A549 (cell line): ENCODE measurements around the gene PAK3. TPM values are rescaled to one million over a fixed set of nuclear protein-coding genes. Genes with fewer than 3 reads are reported as not detected.

ENCODE experiments used
- ATAC-seq, 2 experiments: fragments of 200-7000 bp in 1 of 2; fragments of >200 bp in 1 of 2; cut with Nextera tagmentation in 1 of 2; cut with Tn5 transposase in 1 of 2; 3 replicates each; pipeline versions ENCODE4 v1.8.0 to v1.9.1; 2018 to 2020; ENCODE audit warnings: mild to moderate bottlenecking in 1 of 2, moderate library complexity in 1 of 2
- CTCF ChIA-PET: fragments of 300-600 bp; sonication (Branson Sonifier 250); formaldehyde crosslinking; extraction: SDS; loops from one replicate; lab custom pipeline; 2021; ENCODE audit warnings: antibody characterized with exemption, inconsistent platforms; lab: Yijun Ruan, JAX
- POLR2A ChIA-PET: fragments of 350-600 bp; formaldehyde crosslinking; extraction: SDS; loops from one replicate; lab custom pipeline; 2021; ENCODE audit warnings: antibody characterized with exemption, inconsistent platforms; lab: Yijun Ruan, JAX
- DNase-seq, 2 experiments: peaks; one replicate each; pipeline versions ENCODE4 v3.0.0 to v3.0.0-alpha.2; 2011 to 2016; ENCODE audit warnings: low read depth in 1 of 2, low spot score in 1 of 2
- FAIRE-seq: peaks from 2 replicates; lab custom pipeline; 2011; peaks lifted over from hg19 to GRCh38; lab: Jason Lieb, UNC
- H3K27ac ChIP-seq, 2 experiments: fragments of >200 bp; sonication (Bioruptor Twin); formaldehyde crosslinking; 3 replicates each; pipeline ENCODE4 v1.5.1; 2016 to 2017
- H3K4me1 ChIP-seq: fragments of >200 bp; sonication (Bioruptor Twin); formaldehyde crosslinking; 3 replicates; pipeline ENCODE4 v1.6.1; 2016
- H3K4me2 ChIP-seq: fragments of >200 bp; sonication (Bioruptor Twin); formaldehyde crosslinking; 3 replicates; pipeline ENCODE4 v1.6.1; 2016
- H3K4me3 ChIP-seq: fragments of >200 bp; sonication (Bioruptor Twin); formaldehyde crosslinking; 3 replicates; pipeline ENCODE4 v1.5.1; 2016
- H3K9me3 ChIP-seq: fragments of >200 bp; sonication (Bioruptor Twin); formaldehyde crosslinking; 3 replicates; pipeline ENCODE4 v1.6.1; 2016
- BCL3 ChIP-seq: fragments of >200 bp; sonication (Bioruptor Twin); formaldehyde crosslinking; IDR thresholded peaks from 3 replicates; pipeline ENCODE4 v1.6.1; 2016
- CBX8 ChIP-seq: fragments of 200-600 bp; sonication (generic); IDR thresholded peaks from 2 replicates; pipeline ENCODE4 v1.6.1; 2016
- CHD2 ChIP-seq: fragments of 150-350 bp; IDR thresholded peaks from 2 replicates; pipeline ENCODE4 v1.6.1; 2014; ENCODE audit warnings: low read length; ENCODE audit not compliant: partially characterized antibody
- CHD4 ChIP-seq: fragments of 200-600 bp; sonication (generic); IDR thresholded peaks from 2 replicates; pipeline ENCODE4 v1.6.1; 2016; ENCODE audit warnings: antibody characterized with exemption, mild to moderate bottlenecking, borderline replicate concordance
- EHF ChIP-seq: fragments of 250-450 bp; sonication (Bioruptor Pico); IDR thresholded peaks from 2 replicates; pipeline ENCODE4 v1.5.0; 2020; ENCODE audit warnings: mild to moderate bottlenecking
- EHMT2 ChIP-seq: fragments of 200-600 bp; sonication (generic); IDR thresholded peaks from 2 replicates; pipeline ENCODE4 v1.6.1; 2016; ENCODE audit warnings: antibody characterized with exemption, low read depth, mild to moderate bottlenecking, moderate library complexity
- FOSB ChIP-seq: fragments of 250-450 bp; sonication (Bioruptor Pico); IDR thresholded peaks from 2 replicates; pipeline ENCODE4 v1.5.0; 2020; ENCODE audit warnings: mild to moderate bottlenecking, moderate library complexity
- FOSL2 ChIP-seq, 2 experiments: fragments of 450-650 bp in 1 of 2; fragments of >200 bp in 1 of 2; sonication (Bioruptor Twin) in 1 of 2; formaldehyde crosslinking; IDR thresholded peaks; 2 replicates each; pipeline versions ENCODE4 v1.5.0 to v1.6.1; 2016 to 2020; ENCODE audit warnings: mild to moderate bottlenecking in 1 of 2, moderate library complexity in 1 of 2
- GATA3 ChIP-seq: IDR thresholded peaks from 2 replicates; pipeline ENCODE4 v1.6.1; 2012; ENCODE audit warnings: borderline replicate concordance
- HES2 ChIP-seq: fragments of >200 bp; sonication (Bioruptor Twin); formaldehyde crosslinking; IDR thresholded peaks from 2 replicates; pipeline ENCODE4 v1.6.1; 2016
- HOXA7 ChIP-seq: fragments of 250-450 bp; sonication (Bioruptor Pico); IDR thresholded peaks from 2 replicates; pipeline ENCODE4 v1.5.0; 2020; ENCODE audit warnings: mild to moderate bottlenecking, moderate library complexity
- HOXB5 ChIP-seq: fragments of 250-450 bp; sonication (Bioruptor Pico); IDR thresholded peaks from 2 replicates; pipeline ENCODE4 v1.5.0; 2020; ENCODE audit warnings: mild to moderate bottlenecking, moderate library complexity
- JUNB ChIP-seq: fragments of >200 bp; sonication (Bioruptor Twin); formaldehyde crosslinking; IDR thresholded peaks from 2 replicates; pipeline ENCODE4 v1.6.1; 2016
- KDM1A ChIP-seq: fragments of 200-600 bp; sonication (generic); IDR thresholded peaks from 2 replicates; pipeline ENCODE4 v1.6.1; 2016; ENCODE audit warnings: low read depth, mild to moderate bottlenecking
- MAFK ChIP-seq: fragments of 450-650 bp; IDR thresholded peaks from 2 replicates; pipeline ENCODE4 v1.6.1; 2014; ENCODE audit not compliant: partially characterized antibody
- MAZ ChIP-seq: fragments of 150-350 bp; IDR thresholded peaks from 2 replicates; pipeline ENCODE4 v1.6.1; 2014; ENCODE audit warnings: antibody characterized with exemption, low read depth, low read length, borderline replicate concordance
- NFE2L2 ChIP-seq: fragments of 150-350 bp; conservative IDR thresholded peaks from 2 replicates; pipeline ENCODE4 v1.6.1; 2014; ENCODE audit warnings: low read length
- NPAS2 ChIP-seq: fragments of 250-450 bp; sonication (Bioruptor Pico); IDR thresholded peaks from 2 replicates; pipeline ENCODE4 v1.8.0; 2022; ENCODE audit warnings: mild to moderate bottlenecking, moderate library complexity, borderline replicate concordance
- NR3C1 ChIP-seq: fragments of >200 bp; sonication (Bioruptor Twin); formaldehyde crosslinking; IDR thresholded peaks from 3 replicates; pipeline ENCODE4 v1.6.1; 2017
- PHF8 ChIP-seq: fragments of 200-600 bp; sonication (generic); IDR thresholded peaks from 2 replicates; pipeline ENCODE4 v1.6.1; 2016; ENCODE audit warnings: low read depth, mild to moderate bottlenecking, antibody characterized with exemption, moderate library complexity, borderline replicate concordance
- POLR2AphosphoS2 ChIP-seq: conservative IDR thresholded peaks from 2 replicates; pipeline ENCODE4 v1.6.1; 2012; ENCODE audit warnings: low read length, improper control_type of control experiment, inconsistent platforms
- RAD21 ChIP-seq, 2 experiments: fragments of >200 bp in 1 of 2; sonication (Bioruptor Twin) in 1 of 2; formaldehyde crosslinking in 1 of 2; IDR thresholded peaks in 1 of 2; conservative IDR thresholded peaks in 1 of 2; 2 replicates in 1 of 2; 3 replicates in 1 of 2; pipeline ENCODE4 v1.6.1; 2012 to 2018; ENCODE audit warnings: inconsistent platforms in 1 of 2
- RARB ChIP-seq: fragments of 250-450 bp; sonication (Bioruptor Pico); IDR thresholded peaks from 2 replicates; pipeline ENCODE4 v1.8.0; 2021; ENCODE audit warnings: mild to moderate bottlenecking, moderate library complexity
- RCOR1 ChIP-seq: fragments of 150-350 bp; IDR thresholded peaks from 2 replicates; pipeline ENCODE4 v1.6.1; 2014; ENCODE audit warnings: antibody characterized with exemption, low read length, low read depth
- RFX5 ChIP-seq: fragments of 450-650 bp; IDR thresholded peaks from 2 replicates; pipeline ENCODE4 v1.7.1; 2014; ENCODE audit warnings: antibody characterized with exemption, mild to moderate bottlenecking, moderate library complexity
- SMC3 ChIP-seq: fragments of >200 bp; sonication (Bioruptor Twin); formaldehyde crosslinking; IDR thresholded peaks from 3 replicates; pipeline ENCODE4 v1.6.1; 2018; ENCODE audit warnings: inconsistent platforms
- TFCP2L1 ChIP-seq: fragments of 250-450 bp; sonication (Bioruptor Pico); IDR thresholded peaks from 2 replicates; pipeline ENCODE4 v1.5.0; 2021; ENCODE audit warnings: mild to moderate bottlenecking
- ZC3H11A ChIP-seq: fragments of 450-650 bp; IDR thresholded peaks from 2 replicates; pipeline ENCODE4 v1.6.1; 2014; ENCODE audit warnings: antibody characterized with exemption, mild to moderate bottlenecking
- ZNF302 ChIP-seq: fragments of 250-450 bp; sonication (Bioruptor Pico); IDR thresholded peaks from 2 replicates; pipeline ENCODE4 v1.9.0; 2021; ENCODE audit warnings: inconsistent platforms, mild to moderate bottlenecking, moderate library complexity
- WGBS: methylation state at CpG from one replicate; pipeline ENCODE4 v1.1.6; 2017; ENCODE audit errors: missing lambda C conversion rate; 5-methylcytosine and 5-hydroxymethylcytosine counted together
- polyA plus RNA-seq, 4 experiments: library from polyadenylated mRNA; depleted of rRNA in 3 of 4; stranded (reverse); fragments of >200 nt; fragmentation: RNase III in 1 of 4; extraction: RNeasy Plus Mini Kit Qiagen cat#74134 plus additional on column Dnase treatment in 1 of 4; gene quantifications; 2 replicates in 3 of 4; 3 replicates in 1 of 4; pipeline ENCODE4 v1.2.3, GENCODE V29; 2011 to 2017

Gene PAK3
- polyA plus RNA-seq, 2 of the 4 experiments (the other 2 are of a cell fraction), result 0.06 to 0.17 TPM

- ChIA-PET CTCF (interaction anchor here (0.6 to 1.3 kb wide), 2 partner anchors 14 to 641 kb away, joined by 3 read pairs; no protein-coding TSS in a partner anchor), POLR2A (no interaction called here)
- Histone ChIP-seq H3K4me3 (no peak overlapping the region), H3K9me3 (no peaks in the 10 kb centered on the region), H3K4me2 (no peak overlapping the region), H3K27ac (no peak overlapping the region), H3K4me1 (no peaks in the 10 kb centered on the region)
- ATAC-seq, result no peak
- 19% methylated on average over 2 of the region's 2 CpGs for WGBS
- peak; percentile 7 for FAIRE-seq
- TF ChIP-seq RARB (no peak), SMC3 (no peak), PHF8 (no peak), NFE2L2 (no peak), POLR2AphosphoS2 (no peak), GATA3 (no peak), ZNF302 (no peak), HES2 (no peak), HOXB5 (no peak)
- DNase-seq, result no peak
These were observed 73.2 kb downstream of the PAK3 start for GRCh38 chrX:111169141-111169540.

- Histone ChIP-seq H3K4me1 (no peaks in the 10 kb centered on the region), H3K9me3 (no peaks in the 10 kb centered on the region), H3K27ac (no peak overlapping the region), H3K4me2 (no peak overlapping the region)
- POLR2A ChIA-PET, result no interaction called here
- ATAC-seq (no peak), DNase-seq (no peak), FAIRE-seq (no peak)
- CTCF ChIA-PET, result no interaction called here
- TF ChIP-seq MAZ, result no peak
- TF ChIP-seq FOSL2 (IDR thresholded peaks at IDR 0.05), result no peak
- TF ChIP-seq FOSL2 (CRISPR knock-in tag; IDR thresholded peaks at IDR 0.05), result no peak
- no peak for TF ChIP-seq EHMT2
- TF ChIP-seq KDM1A, result no peak
- no peak for TF ChIP-seq JUNB
- TF ChIP-seq RFX5, result no peak
- TF ChIP-seq NFE2L2, result no peak
- no peak for TF ChIP-seq MAFK
- TF ChIP-seq PHF8, result no peak
- no peak for TF ChIP-seq BCL3
- TF ChIP-seq CHD4, result no peak
- TF ChIP-seq CBX8, result no peak
- no peak for TF ChIP-seq SMC3
- no peak for TF ChIP-seq FOSB (CRISPR knock-in tag)
- TF ChIP-seq, all 56 proteins: peak for 0
- H3K4me3 ChIP-seq, result no peak overlapping the region
- WGBS, result 0% methylated on average over 1 of the region's 1 CpG
These were observed 74.0 kb downstream of the PAK3 start for GRCh38 chrX:111170017-111170416.

- ChIA-PET CTCF (no interaction called here), POLR2A (no interaction called here)
- DNase-seq, result no peak
- H3K27ac ChIP-seq, result no peak overlapping the region
- no peak overlapping the region for H3K4me2 ChIP-seq
- ATAC-seq, result no peak
- WGBS, result 29% methylated on average over 2 of the region's 2 CpGs
- H3K9me3 ChIP-seq, result no peaks in the 10 kb centered on the region
- no peak overlapping the region for H3K4me3 ChIP-seq
- no peak for FAIRE-seq
- TF ChIP-seq EHF (no peak), HOXA7 (CRISPR knock-in tag) (no peak), NR3C1 (no peak), FOSB (CRISPR knock-in tag) (no peak), NPAS2 (CRISPR knock-in tag) (no peak), POLR2AphosphoS2 (no peak), TFCP2L1 (CRISPR knock-in tag) (no peak), RCOR1 (no peak), CHD4 (no peak), CHD2 (no peak), RAD21 (conservative IDR thresholded peaks at IDR 0.05 in 1 of 2, IDR thresholded peaks at IDR 0.05 in 1 of 2) (no peak), ZC3H11A (no peak)
- H3K4me1 ChIP-seq, result no peaks in the 10 kb centered on the region
These were observed 84.8 kb downstream of the PAK3 start for GRCh38 chrX:111180750-111181240.
